Mammary epithelial cell (primary cell): ENCODE measurements around the gene LGR4.

Experiments used
- CTCF ChIP-seq, 2 donors: IDR thresholded peaks in 1 of 2; conservative IDR thresholded peaks in 1 of 2; 2 replicates each; pipeline ENCODE4 v1.5.1; 2011 to 2012; ENCODE audit warnings: inconsistent platforms in 2 of 2, low read length in 2 of 2, mild to moderate bottlenecking in 2 of 2, control low read depth in 1 of 2, low read depth in 1 of 2; ENCODE audit not compliant: insufficient read depth in 1 of 2; ENCODE audit errors: extremely low read depth in 1 of 2
- EZH2 ChIP-seq: IDR thresholded peaks from 2 replicates; pipeline ENCODE4 v1.6.1; 2012; ENCODE audit warnings: low read length, inconsistent platforms, borderline replicate concordance

GRCh38 chr11:27331981-27332380, 140.6 kb downstream of the LGR4 start:
- TF ChIP-seq CTCF (conservative IDR thresholded peaks at IDR 0.05 in 1 of 2, IDR thresholded peaks at IDR 0.05 in 1 of 2; ENCODE audit: extremely low read depth in 1 of 2, insufficient read depth in 1 of 2, low read depth in 1 of 2, low read length in 2 of 2) (no peak), EZH2 (no peak)
